ENCODE measurements around the gene WWOX.

Gene WWOX

GRCh38 chr16:78365366-78365765 lies 265.9 kb downstream of the WWOX start:
- FAIRE-seq, result no peak

- no peak for FAIRE-seq
Observed at GRCh38 chr16:78368121-78369102, 269.0 kb downstream of the WWOX start.

GRCh38 chr16:78372277-78372676 lies 272.8 kb downstream of the WWOX start:
- no peak for FAIRE-seq

GRCh38 chr16:78375055-78375679 lies 275.7 kb downstream of the WWOX start:
- no peak for FAIRE-seq

- FAIRE-seq, result no peak
Observed at GRCh38 chr16:78376452-78376851, 277.0 kb downstream of the WWOX start.

GRCh38 chr16:78377312-78377711 lies 277.9 kb downstream of the WWOX start:
- FAIRE-seq, result no peak

GRCh38 chr16:78381060-78381459 lies 281.6 kb downstream of the WWOX start:
- no peak for FAIRE-seq

- no peak for FAIRE-seq
Observed at GRCh38 chr16:78383118-78383517, 283.7 kb downstream of the WWOX start.

GRCh38 chr16:78385086-78385805 lies 285.8 kb downstream of the WWOX start:
- FAIRE-seq, result no peak

GRCh38 chr16:78386557-78387324 lies 287.3 kb downstream of the WWOX start:
- FAIRE-seq, result no peak

GRCh38 chr16:78389009-78389498 lies 289.6 kb downstream of the WWOX start:
- FAIRE-seq, result no peak

- no peak for FAIRE-seq
Observed at GRCh38 chr16:78390092-78390491, 290.6 kb downstream of the WWOX start.

- FAIRE-seq, result no peak
Observed at GRCh38 chr16:78390508-78391324, 291.3 kb downstream of the WWOX start.

GRCh38 chr16:78392585-78393195 lies 293.2 kb downstream of the WWOX start:
- FAIRE-seq, result no peak

- FAIRE-seq, result no peak
Observed at GRCh38 chr16:78395035-78395434, 295.6 kb downstream of the WWOX start.

GRCh38 chr16:78396046-78396445 lies 296.6 kb downstream of the WWOX start:
- no peak for FAIRE-seq

GRCh38 chr16:78396673-78397072 lies 297.2 kb downstream of the WWOX start:
- no peak for FAIRE-seq

- no peak for FAIRE-seq
Observed at GRCh38 chr16:78399384-78399783, 299.9 kb downstream of the WWOX start.

- no peak for FAIRE-seq
Observed at GRCh38 chr16:78402833-78403232, 303.4 kb downstream of the WWOX start.

GRCh38 chr16:78405040-78405439 lies 305.6 kb downstream of the WWOX start:
- FAIRE-seq, result no peak

GRCh38 chr16:78405833-78406232 lies 306.4 kb downstream of the WWOX start:
- no peak for FAIRE-seq

Measured in TTC549 (cell line).